GM21526 (cell line): ENCODE results near the gene IL23A.
"Not testable (repeated sequence)": the region's sequence is repeated elsewhere in the genome, so short reads cannot be mapped to it uniquely, and the experiment has no call there.

Experiments used
- ATAC-seq: cut with Tn5 transposase; IDR thresholded peaks from one replicate; pipeline ENCODE4 v1.9.1; 2021; ENCODE audit warnings: moderate library complexity; ENCODE audit not compliant: unreplicated experiment, low FRiP score

IL23A gene

DNA sequence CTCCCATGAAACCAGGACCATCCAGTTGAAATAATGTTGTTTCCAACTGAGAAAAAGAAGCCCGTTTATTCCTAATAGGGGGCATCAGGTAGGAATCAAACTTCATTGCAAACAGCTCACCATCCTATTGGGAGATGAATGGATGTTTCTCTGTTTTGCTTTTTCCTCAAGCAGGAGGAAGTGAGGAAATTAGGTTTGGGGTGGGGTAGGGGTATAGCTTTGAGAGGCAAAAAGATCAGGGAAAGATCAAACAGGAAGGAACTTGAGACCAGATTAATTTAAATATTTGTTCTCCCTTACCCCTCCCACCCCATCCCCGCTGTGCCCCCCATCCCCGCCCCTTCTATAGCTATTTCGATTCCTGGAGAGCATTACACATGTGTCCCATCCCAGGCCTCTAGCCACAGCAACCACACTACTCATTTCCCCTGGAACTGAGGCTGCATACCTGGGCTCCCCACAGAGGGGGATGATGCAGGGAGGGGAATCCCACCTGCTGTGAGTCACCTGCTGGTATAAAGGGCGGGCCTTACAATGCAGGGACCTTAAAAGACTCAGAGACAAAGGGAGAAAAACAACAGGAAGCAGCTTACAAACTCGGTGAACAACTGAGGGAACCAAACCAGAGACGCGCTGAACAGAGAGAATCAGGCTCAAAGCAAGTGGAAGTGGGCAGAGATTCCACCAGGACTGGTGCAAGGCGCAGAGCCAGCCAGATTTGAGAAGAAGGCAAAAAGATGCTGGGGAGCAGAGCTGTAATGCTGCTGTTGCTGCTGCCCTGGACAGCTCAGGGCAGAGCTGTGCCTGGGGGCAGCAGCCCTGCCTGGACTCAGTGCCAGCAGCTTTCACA is at the start of gene IL23A:
IL23A (plus strand) TSS at position 577 of the 850 bp plus-strand sequence; CDS start at position 738, 161 bp downstream.
- ATAC-seq, result no peak

DNA sequence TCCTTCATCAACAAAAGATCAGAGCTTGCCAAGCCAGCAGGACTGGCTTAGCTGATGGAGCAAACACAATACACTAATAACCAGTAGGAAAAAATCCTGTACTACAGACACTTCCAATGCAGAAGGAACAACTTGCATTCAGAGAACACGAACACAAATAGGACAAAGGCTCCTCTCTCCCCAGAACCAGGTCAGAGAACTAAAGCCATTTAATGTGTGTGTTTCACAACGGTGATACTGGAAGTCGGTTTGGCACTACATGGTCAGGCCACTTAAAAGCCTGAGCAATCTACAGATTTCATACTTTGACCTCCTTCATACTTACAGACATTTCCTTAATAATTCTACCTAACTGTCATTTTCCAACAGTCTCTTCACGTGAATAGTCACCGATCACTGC is 44.9 kb upstream of the IL23A start:
- no peak for ATAC-seq

- no peak for ATAC-seq
Measured at GRCh38 chr12:56296295-56296694, 42.4 kb upstream of the IL23A start.

GRCh38 chr12:56297400-56297799 is 41.3 kb upstream of the IL23A start:
- no peak for ATAC-seq

GRCh38 chr12:56298828-56299227 is 39.9 kb upstream of the IL23A start:
- no peak for ATAC-seq

DNA sequence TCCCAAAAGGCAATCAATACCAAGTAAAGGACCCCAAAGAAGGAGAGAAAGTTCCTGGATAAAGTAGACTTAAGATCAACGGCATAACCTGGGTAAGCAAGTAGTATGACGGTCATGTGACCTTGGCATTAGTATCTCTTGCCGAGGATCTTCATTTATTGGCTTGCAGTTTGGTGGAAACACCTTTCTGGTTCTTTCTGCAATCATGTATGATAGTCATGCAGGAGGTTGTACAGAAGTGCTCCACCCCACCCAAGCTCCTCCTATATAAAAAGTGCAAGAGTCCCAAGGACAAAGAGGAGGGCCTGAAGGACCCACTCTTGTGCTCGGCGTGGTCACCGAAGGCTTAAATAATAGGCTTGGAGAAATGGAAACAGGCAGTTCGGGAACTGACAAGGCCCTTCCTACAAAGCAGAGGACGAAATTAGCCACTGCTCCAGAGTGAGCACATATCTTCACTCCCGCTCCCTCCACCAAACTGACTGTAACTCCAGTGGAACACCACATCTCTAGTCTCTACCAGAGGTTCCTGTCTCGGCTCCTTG is 39.3 kb upstream of the IL23A start:
- ATAC-seq, result no peak

DNA sequence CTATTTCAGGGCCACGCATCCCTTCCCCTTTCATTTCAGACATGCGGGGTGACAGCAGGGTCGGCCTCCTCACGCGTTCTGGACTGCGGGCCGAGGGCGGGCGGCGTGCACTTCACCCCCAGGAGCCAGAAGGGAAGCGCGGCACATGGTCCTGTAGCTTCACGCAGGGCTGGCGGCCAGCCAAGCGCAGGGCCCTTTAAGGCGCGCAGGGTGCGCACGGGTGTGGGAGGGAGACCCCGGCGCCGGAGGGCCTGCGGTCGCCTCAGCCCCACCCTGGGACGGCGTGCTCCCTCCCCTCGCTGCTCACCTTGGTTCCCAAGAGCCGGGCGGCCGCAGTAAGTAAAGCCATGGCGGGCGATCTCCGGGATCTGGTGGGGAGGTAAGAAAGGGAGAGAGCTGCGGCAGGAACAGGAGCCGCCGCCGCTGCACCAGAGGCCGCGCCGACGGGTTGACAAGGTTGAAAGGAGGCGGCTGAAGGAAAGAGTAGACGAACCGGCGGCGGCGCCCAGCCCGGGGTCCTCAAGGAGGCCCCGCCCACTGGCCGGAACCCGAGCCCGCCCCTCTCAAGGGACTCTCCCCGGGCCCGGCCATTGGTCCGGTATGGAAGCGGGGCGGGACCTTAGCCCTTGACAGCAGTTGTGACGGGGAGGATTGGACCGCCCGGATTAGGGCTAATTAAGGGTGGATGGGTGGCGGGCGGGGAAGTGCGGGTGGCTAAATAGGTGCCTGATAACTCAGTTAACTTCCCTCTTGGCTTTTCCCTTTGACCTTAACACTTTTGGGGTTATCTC is 38.6 kb upstream of the IL23A start, which contains the start of gene CS:
CS (minus strand) TSS at position 478 of the 791 bp plus-strand sequence; CDS start at position 349, 129 bp downstream.
- ATAC-seq, result peak; percentile 87

- ATAC-seq, result no peak
Measured at GRCh38 chr12:56300644-56301464, 37.8 kb upstream of the IL23A start.

GRCh38 chr12:56304276-56304675 is 34.4 kb upstream of the IL23A start:
- no peak for ATAC-seq

DNA sequence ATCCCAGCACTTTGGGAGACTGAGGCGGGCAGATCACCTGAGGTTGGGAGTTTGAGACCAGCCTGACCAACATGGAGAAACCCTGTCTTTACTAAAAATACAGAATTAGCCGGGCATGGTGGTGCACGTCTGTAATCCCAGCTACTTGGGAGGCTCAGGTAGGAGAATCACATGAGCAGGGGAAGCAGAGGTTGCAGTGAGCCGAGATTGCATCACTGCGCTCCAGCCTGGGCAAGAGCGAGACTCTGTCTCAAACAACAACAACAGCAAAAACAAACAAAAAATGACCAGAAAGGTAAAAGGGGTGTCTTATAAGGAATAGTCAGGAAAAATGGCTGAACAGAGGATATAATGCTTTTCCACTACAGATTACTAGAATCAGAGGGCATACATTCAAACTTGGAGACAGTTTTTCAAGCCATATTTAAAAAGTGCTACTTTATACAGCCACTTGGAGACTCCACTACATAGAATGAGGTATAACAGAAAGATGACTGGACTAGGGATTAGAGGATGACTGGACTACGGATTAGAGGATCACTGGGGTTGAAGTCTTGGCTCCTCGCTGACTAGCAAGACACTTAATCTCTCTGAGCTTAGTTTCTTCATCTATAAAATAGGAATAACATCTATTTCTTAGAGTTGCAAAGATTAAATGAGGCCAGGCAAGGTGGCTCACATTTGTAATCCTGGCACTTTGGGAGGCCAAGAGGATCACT is 33.7 kb upstream of the IL23A start:
- no peak for ATAC-seq

- no peak for ATAC-seq
Measured at GRCh38 chr12:56307221-56307965, 31.3 kb upstream of the IL23A start.

DNA sequence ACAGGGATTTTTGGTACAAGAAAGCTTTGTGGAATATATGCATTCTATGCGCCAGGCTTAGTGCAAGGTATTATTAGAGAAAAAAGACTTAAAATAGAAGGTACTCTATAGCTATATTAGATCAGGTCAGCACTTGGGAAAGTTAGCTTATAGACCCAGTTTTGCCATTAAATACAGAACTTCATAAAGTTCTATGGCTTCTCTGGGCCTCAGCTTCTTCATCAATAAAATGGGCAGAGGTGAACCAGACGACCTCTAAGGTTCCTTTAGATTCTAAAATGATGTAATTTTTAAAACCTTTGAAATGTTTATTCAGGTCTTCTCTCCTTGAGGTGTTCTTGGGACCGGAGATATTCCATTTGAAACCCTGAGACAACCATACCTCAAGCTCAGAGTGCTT is 30.0 kb upstream of the IL23A start:
- ATAC-seq, result no peak

DNA sequence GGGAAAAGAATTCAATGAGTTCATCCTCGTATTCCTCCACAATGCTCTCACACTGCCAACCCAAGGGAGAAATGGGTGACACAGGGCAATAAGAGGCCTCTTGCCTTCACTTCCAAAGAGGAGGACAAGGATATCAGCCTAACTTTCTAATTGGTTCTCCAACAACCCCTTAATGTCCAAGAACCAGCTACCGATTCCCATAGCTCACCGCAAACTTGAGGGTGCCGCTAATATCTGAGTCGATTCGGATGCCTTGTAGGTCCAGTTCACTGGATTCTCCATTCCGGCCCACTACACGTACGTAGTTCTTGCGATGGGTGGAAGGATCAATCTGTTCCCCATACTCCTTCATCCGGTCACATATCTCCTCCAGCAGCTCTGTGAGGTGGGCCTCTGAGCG is 27.7 kb upstream of the IL23A start:
- no peak for ATAC-seq

- ATAC-seq, result no peak
Measured at GRCh38 chr12:56315249-56315621, 23.4 kb upstream of the IL23A start.

- peak; percentile 88 for ATAC-seq
Measured at GRCh38 chr12:56315622-56316473, 22.8 kb upstream of the IL23A start, which contains the start of gene CNPY2. TSS of gene CNPY2 (minus strand) at chr12:56315988. CDS start at chr12:56315217, 771 bp downstream.

DNA sequence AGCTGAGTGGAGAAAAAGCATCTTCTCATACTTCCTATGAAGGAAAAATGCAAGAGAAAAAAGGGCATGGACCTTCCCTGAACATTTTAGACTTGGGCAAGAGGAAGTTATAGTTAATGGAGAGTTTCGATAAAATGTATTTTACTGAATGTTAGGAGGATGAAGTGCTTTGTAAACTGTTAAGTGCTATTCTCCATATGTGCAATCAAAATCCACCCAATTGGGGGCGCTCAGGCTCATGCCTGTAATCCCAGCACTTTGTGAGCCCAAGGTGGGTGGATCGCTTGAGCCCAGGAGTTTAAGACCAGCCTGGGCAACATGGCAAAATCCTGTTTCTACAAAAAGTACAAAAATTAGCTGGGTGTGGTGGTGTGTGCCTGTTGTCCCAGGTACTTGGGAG is 21.0 kb upstream of the IL23A start:
- no peak for ATAC-seq

- ATAC-seq, result no peak
Measured at GRCh38 chr12:56321027-56321426, 17.7 kb upstream of the IL23A start.

DNA sequence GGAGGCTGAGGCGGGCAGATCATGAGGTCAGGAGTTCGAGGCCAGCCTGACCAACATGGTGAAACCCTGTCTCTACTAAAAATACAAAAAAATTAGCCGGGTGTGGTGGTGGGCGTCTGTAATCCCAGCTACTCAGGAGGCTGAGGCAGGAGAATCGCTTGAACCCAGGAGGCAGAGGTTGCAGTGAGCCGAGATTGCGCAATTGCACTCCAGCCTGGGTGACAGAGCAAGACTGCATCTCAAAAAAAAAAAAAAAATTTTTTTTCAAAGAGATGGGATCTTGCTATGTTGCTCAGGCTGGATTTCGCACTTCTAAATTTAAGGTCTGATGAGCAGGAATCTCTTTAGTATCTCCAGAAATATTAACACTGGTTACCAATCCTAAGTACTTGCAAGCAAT is 17.1 kb upstream of the IL23A start:
- not testable (repeated sequence) for ATAC-seq
